ENCODE results near the gene SLC30A4. TPM values are rescaled to one million over a fixed set of nuclear protein-coding genes. Genes with fewer than 3 reads are reported as not detected.

SLC30A4 gene
- total and polyA plus RNA-seq, 2 experiments from 2014 or later = not detected

GRCh38 chr15:45535486-45536042 lies 13.0 kb upstream of the SLC30A4 start:
- Mint-ChIP-seq H3K4me3 (no peak overlapping the region), H3K27ac (no peak overlapping the region)
- ATAC-seq = peak; percentile 87

More at GRCh38 chr15:45535486-45536042, 13.0 kb upstream of the SLC30A4 start:
- H2AFZ ChIP-seq = no peak overlapping the region
- no peaks in the 10 kb centered on the region for H3K9me2 ChIP-seq (ENCODE audit: insufficient read depth)
- peak; percentile 11 for DNase-seq (ENCODE audit: low spot score)
- Mint-ChIP-seq H3K36me3 (ENCODE audit: low read depth) (no peaks in the 10 kb centered on the region), H3K4me1 (peaks cover 13% of the 10 kb centered on the region; the same call in 2 of the 3 replicates), H3K9me3 (no peaks in the 10 kb centered on the region), H3K27me3 (ENCODE audit: insufficient read depth, low read depth, poor library complexity) (peaks cover 6% of the 10 kb centered on the region)
- no peaks in the 10 kb centered on the region for H3F3A ChIP-seq (replicated peaks; ENCODE audit: low read depth)
- H3K27ac ChIP-seq (ENCODE audit: low read depth) = no peak overlapping the region
- H3K4me2 ChIP-seq = 0 out of 2 replicates have a peak overlapping the region, but pooled peaks have one; percentile 23
- H3K27me3 ChIP-seq (ENCODE audit: insufficient read depth) = no peaks in the 10 kb centered on the region
- H3K36me3 ChIP-seq (ENCODE audit: insufficient read depth) = no peaks in the 10 kb centered on the region
- H3K4me1 ChIP-seq (ENCODE audit: insufficient read depth) = peaks cover 8% of the 10 kb centered on the region
- TF ChIP-seq ETS1 (IDR thresholded peaks at IDR 0.05) (no peak), NANOG (IDR thresholded peaks at IDR 0.05; ENCODE audit: borderline replicate concordance) (no peak), CTCF (conservative IDR thresholded peaks at IDR 0.05; ENCODE audit: low read depth in 2 of 2) (no peak), POLR2AphosphoS5 (IDR thresholded peaks at IDR 0.05; ENCODE audit: low read depth) (no peak), CREB1 (CRISPR knock-in tag; IDR thresholded peaks at IDR 0.05; ENCODE audit: low read depth) (no peak), ZNF462 (CRISPR knock-in tag; IDR thresholded peaks at IDR 0.05) (no peak)
- no peak overlapping the region for H3K4me3 ChIP-seq
- no peaks in the 10 kb centered on the region for H4K20me1 ChIP-seq (replicated peaks; ENCODE audit: insufficient read depth)
- no peaks in the 10 kb centered on the region for H3K79me2 ChIP-seq (replicated peaks; ENCODE audit: insufficient read depth)

All from GM23338 (cell line).